HepG2 (cell line): Measurements from ENCODE around the gene TAT. TPM values are rescaled to one million over a fixed set of nuclear protein-coding genes. Genes with fewer than 3 reads are reported as not detected.

Experiments
- CENPT ChIP-seq: sonication (generic); formaldehyde crosslinking; IDR thresholded peaks from 2 replicates; pipeline ENCODE4 v1.8.0; 2022; ENCODE audit warnings: low read depth, mild to moderate bottlenecking, moderate library complexity, missing genetic modification reagents
- HOXA9 ChIP-seq: sonication (generic); formaldehyde crosslinking; IDR thresholded peaks from 2 replicates; pipeline ENCODE4 v1.8.1; 2022; ENCODE audit warnings: missing genetic modification reagents, mild to moderate bottlenecking, moderate library complexity, borderline replicate concordance
- MAFK ChIP-seq, 2 experiments: IDR thresholded peaks in 1 of 2; conservative IDR thresholded peaks in 1 of 2; 2 replicates each; pipeline ENCODE4 v1.6.1; 2011; ENCODE audit warnings: improper control_type of control experiment in 2 of 2, low read length in 2 of 2
- MLXIP ChIP-seq: sonication (generic); formaldehyde crosslinking; IDR thresholded peaks from 2 replicates; pipeline ENCODE4 v1.9.0; 2021; ENCODE audit warnings: missing genetic modification reagents, borderline replicate concordance
- PCBP1 ChIP-seq: fragments of 200-400 bp; formaldehyde crosslinking; IDR thresholded peaks from 2 replicates; pipeline ENCODE4 v1.6.1; 2017; ENCODE audit warnings: mild to moderate bottlenecking, low read depth, low read length, borderline replicate concordance
- REST ChIP-seq, 2 experiments: IDR thresholded peaks; 2 replicates each; pipeline ENCODE4 v1.6.1; 2011 to 2012; ENCODE audit warnings: low read length in 2 of 2, borderline replicate concordance in 1 of 2, low read depth in 1 of 2, mild to moderate bottlenecking in 1 of 2, moderate library complexity in 1 of 2
- SKI ChIP-seq: fragments of 450-650 bp; IDR thresholded peaks from one replicate; pipeline ENCODE4 v1.6.1; 2018; ENCODE audit warnings: mild to moderate bottlenecking; ENCODE audit not compliant: partially characterized antibody
- ZNF260 ChIP-seq: sonication (generic); formaldehyde crosslinking; IDR thresholded peaks from 2 replicates; pipeline ENCODE4 v1.4.0; 2020; ENCODE audit warnings: missing genetic modification reagents, low read depth, mild to moderate bottlenecking, borderline replicate concordance
- ZNF407 ChIP-seq: sonication (generic); formaldehyde crosslinking; IDR thresholded peaks from one replicate; pipeline ENCODE4 v1.5.1; 2020; ENCODE audit warnings: mild to moderate bottlenecking, missing genetic modification reagents; ENCODE audit errors: not compliant biosample characterization
- ZNF431 ChIP-seq: sonication (generic); formaldehyde crosslinking; IDR thresholded peaks from 2 replicates; pipeline ENCODE4 v1.9.0; 2022; ENCODE audit warnings: missing genetic modification reagents, low read depth, mild to moderate bottlenecking, borderline replicate concordance
- polyA plus RNA-seq, 8 experiments: library from polyadenylated mRNA; depleted of rRNA in 3 of 8; stranded (reverse) in 7 of 8; unstranded in 1 of 8; fragments of >200 nt; fragmentation: Illumina TruSeq in 4 of 8; extraction: Trizol in 4 of 8; gene quantifications; 2 replicates each; pipeline versions ENCODE4 v1.2.1 to v1.2.3, GENCODE V29; 2011 to 2016; ENCODE audit warnings: low read depth in 4 of 8, missing spikeins in 1 of 8, mixed read lengths in 1 of 8; ENCODE audit not compliant: insufficient read depth in 1 of 8
- total RNA-seq, 5 experiments: library from RNA; depleted of rRNA; stranded (reverse); fragments of >200 nt; fragmentation: Illumina TruSeq; extraction: Trizol; gene quantifications; 2 replicates each; pipeline ENCODE4 v1.2.3, GENCODE V29; 2016; ENCODE audit warnings: low read depth in 1 of 5

The TAT gene
- total and polyA plus RNA-seq, 2 of the 13 experiments (the other 11 are each of a cell fraction or from before 2014, with no cell fraction given), result 1.6 to 5.8 TPM

- TF ChIP-seq MLXIP (CRISPR knock-in tag) (no peak), REST (IDR thresholded peaks at IDR 0.05; ENCODE audit: borderline replicate concordance in 1 of 2, low read depth in 1 of 2, low read length in 2 of 2) (no peak), ZNF431 (CRISPR knock-in tag) (0 out of 2 replicates have a peak, but pooled peaks have one; percentile 10), PCBP1 (no peak), ZNF260 (CRISPR knock-in tag) (no peak), CENPT (CRISPR knock-in tag) (no peak), MAFK (conservative IDR thresholded peaks at IDR 0.05 in 1 of 2, IDR thresholded peaks at IDR 0.05 in 1 of 2; ENCODE audit: low read length in 2 of 2) (no peak), HOXA9 (no peak), SKI (peak; percentile 7), ZNF407 (CRISPR knock-in tag) (no peak)
These were observed 34.3 kb upstream of the TAT start (continued) for GRCh38 chr16:71610936-71611871.
